OCI-LY3 (cell line): ENCODE data around the gene CCM2.

ENCODE experiments used
- EZH2phosphoT487 ChIP-seq: fragments of 200-600 bp; shearing (Covaris generic); IDR thresholded peaks from 2 replicates; pipeline ENCODE4 v1.6.1; 2018; ENCODE audit warnings: antibody characterized with exemption, mixed run types, low read depth
- TF ChIP-seq, protein P1 (sequence below): fragments of 200-600, 300-600 bp; sonication (generic); IDR thresholded peaks from 2 replicates; pipeline ENCODE4 v1.5.1; 2014; ENCODE audit warnings: antibody characterized with exemption, low read length, low read depth

DNA sequence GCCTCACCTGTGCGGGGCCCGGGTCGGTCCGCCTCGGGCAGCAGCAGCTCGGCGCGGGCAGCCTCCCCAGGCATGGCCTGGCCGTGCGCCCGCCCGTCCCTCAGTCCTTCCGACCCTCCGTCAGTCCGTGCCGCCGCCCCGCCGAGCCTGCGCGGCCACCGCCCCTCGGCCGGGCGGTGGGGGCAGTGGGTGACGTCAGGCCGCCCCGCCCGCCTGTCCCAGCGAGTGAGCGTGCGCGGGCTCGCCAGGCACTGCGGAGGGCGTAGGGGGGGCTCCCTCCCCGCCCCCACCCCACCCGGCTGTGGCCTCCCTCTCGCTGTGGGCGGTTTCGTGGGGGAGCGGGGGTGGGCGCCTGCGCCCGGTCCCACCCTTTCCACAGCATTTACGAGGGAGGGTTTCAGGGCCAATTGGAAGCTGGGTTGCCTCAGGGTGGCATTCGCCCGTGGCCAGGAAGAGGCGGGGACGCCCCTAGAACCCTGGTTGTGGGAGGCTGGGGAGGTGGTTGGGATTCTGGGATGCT lies 88.9 kb downstream of the CCM2 start, which contains the start of gene NACAD:
- TF ChIP-seq, protein P1, sequence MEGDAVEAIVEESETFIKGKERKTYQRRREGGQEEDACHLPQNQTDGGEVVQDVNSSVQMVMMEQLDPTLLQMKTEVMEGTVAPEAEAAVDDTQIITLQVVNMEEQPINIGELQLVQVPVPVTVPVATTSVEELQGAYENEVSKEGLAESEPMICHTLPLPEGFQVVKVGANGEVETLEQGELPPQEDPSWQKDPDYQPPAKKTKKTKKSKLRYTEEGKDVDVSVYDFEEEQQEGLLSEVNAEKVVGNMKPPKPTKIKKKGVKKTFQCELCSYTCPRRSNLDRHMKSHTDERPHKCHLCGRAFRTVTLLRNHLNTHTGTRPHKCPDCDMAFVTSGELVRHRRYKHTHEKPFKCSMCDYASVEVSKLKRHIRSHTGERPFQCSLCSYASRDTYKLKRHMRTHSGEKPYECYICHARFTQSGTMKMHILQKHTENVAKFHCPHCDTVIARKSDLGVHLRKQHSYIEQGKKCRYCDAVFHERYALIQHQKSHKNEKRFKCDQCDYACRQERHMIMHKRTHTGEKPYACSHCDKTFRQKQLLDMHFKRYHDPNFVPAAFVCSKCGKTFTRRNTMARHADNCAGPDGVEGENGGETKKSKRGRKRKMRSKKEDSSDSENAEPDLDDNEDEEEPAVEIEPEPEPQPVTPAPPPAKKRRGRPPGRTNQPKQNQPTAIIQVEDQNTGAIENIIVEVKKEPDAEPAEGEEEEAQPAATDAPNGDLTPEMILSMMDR = no peak
- no peak for TF ChIP-seq EZH2phosphoT487
